Measurements from ENCODE around the gene IQSEC1.

The IQSEC1 gene

DNA sequence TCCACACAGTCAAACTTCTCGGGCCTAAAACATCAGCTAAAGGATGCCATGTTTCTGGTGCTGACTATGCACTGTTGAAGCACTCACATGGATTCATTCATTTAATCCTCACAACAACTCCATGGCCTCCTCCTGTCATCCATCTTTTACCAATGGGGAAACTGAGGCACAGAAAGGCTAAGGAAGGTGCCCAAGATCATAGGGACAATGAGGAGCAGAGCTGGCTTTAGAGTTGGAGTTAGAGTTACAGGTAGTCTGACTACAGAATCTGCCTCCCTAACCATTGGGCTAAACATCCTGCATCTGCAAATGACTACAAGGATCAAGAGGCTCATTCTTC lies 111.6 kb downstream of the IQSEC1 start:
- DNase-seq (ENCODE audit: low read depth), result no peak
- TF ChIP-seq, protein P1, sequence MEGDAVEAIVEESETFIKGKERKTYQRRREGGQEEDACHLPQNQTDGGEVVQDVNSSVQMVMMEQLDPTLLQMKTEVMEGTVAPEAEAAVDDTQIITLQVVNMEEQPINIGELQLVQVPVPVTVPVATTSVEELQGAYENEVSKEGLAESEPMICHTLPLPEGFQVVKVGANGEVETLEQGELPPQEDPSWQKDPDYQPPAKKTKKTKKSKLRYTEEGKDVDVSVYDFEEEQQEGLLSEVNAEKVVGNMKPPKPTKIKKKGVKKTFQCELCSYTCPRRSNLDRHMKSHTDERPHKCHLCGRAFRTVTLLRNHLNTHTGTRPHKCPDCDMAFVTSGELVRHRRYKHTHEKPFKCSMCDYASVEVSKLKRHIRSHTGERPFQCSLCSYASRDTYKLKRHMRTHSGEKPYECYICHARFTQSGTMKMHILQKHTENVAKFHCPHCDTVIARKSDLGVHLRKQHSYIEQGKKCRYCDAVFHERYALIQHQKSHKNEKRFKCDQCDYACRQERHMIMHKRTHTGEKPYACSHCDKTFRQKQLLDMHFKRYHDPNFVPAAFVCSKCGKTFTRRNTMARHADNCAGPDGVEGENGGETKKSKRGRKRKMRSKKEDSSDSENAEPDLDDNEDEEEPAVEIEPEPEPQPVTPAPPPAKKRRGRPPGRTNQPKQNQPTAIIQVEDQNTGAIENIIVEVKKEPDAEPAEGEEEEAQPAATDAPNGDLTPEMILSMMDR (IDR thresholded peaks at IDR 0.05; ENCODE audit: low read depth, low read length), result no peak
- no peak for TF ChIP-seq POLR2A (IDR thresholded peaks at IDR 0.05; ENCODE audit: extremely low read depth, insufficient read length)
- no peak for TF ChIP-seq MYC (IDR thresholded peaks at IDR 0.05; ENCODE audit: low read depth, low read length)
- TF ChIP-seq, protein P2, sequence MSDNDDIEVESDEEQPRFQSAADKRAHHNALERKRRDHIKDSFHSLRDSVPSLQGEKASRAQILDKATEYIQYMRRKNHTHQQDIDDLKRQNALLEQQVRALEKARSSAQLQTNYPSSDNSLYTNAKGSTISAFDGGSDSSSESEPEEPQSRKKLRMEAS (IDR thresholded peaks at IDR 0.05; ENCODE audit: low read depth, low read length), result no peak
- no peak overlapping the region for H3K4me3 ChIP-seq (ENCODE audit: low read depth, low read length)

DNA sequence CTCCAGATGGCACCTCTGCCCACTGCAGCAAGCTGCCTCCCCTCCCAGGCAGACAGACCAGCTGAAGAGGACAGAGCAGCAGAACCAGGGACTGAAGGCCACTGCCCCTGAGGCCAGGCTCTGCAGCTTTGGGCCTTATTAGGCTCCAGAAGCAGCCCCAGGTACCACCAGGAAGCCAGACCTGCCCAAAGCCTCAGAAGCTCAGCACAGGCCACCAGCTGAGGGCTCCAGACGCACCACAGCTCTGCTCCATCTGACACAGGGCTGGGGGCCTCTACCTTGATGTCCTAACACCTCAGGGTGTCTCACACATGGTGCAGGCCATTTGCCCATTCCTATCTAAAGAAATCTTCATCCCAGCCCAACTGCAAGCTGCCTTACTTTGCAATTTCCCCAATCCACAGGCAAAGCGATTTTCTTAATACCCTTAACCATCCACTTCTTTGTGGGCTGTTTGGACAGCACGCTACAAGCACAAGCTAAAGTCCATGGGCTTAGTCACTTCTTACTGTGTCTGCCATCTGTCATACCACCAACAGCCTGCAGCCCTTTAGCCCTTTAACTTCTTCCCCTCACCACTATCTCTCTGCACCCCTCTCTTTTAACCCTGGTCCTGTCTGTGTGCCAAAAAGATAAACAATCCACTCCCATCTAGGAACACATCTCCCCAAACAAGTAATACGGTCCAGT lies 112.1 kb downstream of the IQSEC1 start:
- no peak overlapping the region for H3K4me3 ChIP-seq (ENCODE audit: low read depth, low read length)
- DNase-seq (ENCODE audit: low read depth), result no peak
- TF ChIP-seq, protein P1 (IDR thresholded peaks at IDR 0.05; ENCODE audit: low read depth, low read length), result no peak
- TF ChIP-seq, protein P2 (IDR thresholded peaks at IDR 0.05; ENCODE audit: low read depth, low read length), result no peak
- TF ChIP-seq MYC (IDR thresholded peaks at IDR 0.05; ENCODE audit: low read depth, low read length) (no peak), POLR2A (IDR thresholded peaks at IDR 0.05; ENCODE audit: extremely low read depth, insufficient read length) (no peak)

DNA sequence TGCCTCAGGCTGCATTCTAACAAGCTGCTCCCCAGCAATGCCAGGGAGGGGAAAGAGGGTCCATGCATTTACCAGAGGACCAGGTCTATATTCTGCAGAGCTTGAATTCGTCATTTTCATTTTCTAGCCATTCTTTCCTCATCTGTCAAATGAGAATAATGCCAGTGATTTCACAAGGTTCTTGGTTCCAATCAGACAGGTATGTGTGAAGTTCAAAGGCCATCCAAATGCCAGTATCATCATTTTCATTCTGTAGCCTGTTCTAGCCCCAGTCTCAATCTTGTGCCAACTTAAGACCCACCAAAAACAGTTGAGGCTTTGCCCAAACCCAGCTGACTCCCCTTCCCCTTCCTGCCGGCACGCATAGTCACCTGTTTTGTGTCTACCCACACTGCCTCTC lies 112.7 kb downstream of the IQSEC1 start:
- no peak overlapping the region for H3K4me3 ChIP-seq (ENCODE audit: low read depth, low read length)
- DNase-seq (ENCODE audit: low read depth), result no peak
- TF ChIP-seq, protein P1 (IDR thresholded peaks at IDR 0.05; ENCODE audit: low read depth, low read length), result no peak
- TF ChIP-seq, protein P2 (IDR thresholded peaks at IDR 0.05; ENCODE audit: low read depth, low read length), result no peak
- TF ChIP-seq POLR2A (IDR thresholded peaks at IDR 0.05; ENCODE audit: extremely low read depth, insufficient read length) (no peak), MYC (IDR thresholded peaks at IDR 0.05; ENCODE audit: low read depth, low read length) (no peak)

DNA sequence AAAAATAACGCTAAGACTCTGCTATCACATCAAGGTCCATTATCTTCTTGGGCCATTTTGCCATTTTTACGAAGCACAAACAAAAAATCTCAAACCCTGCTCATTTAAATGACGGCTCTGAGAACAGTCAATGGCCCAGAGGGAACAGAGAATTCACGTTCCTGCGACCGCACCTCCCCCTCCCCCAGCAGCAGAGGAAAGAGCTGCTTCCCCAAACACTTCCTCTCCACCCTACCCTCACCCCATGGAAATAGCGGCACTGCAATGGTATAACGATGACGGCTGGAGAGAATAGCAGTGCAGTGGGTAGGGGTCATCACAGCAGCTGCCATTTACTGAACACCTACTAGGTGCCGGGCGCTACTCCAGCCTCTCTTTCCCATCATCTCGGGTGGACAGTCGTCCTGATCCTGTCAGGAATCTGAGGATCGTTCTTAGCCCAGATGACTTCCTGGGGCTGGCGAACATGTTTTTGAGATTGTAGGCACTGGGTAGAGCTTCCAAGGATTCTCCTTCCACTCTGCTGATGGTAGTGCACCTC lies 113.3 kb downstream of the IQSEC1 start:
- DNase-seq (ENCODE audit: low read depth), result peak; percentile 73
- TF ChIP-seq, protein P1 (IDR thresholded peaks at IDR 0.05; ENCODE audit: low read depth, low read length), result no peak
- TF ChIP-seq MYC (IDR thresholded peaks at IDR 0.05; ENCODE audit: low read depth, low read length) (no peak), POLR2A (IDR thresholded peaks at IDR 0.05; ENCODE audit: extremely low read depth, insufficient read length) (no peak)
- TF ChIP-seq, protein P2 (IDR thresholded peaks at IDR 0.05; ENCODE audit: low read depth, low read length), result no peak
- H3K4me3 ChIP-seq (ENCODE audit: low read depth, low read length), result no peak overlapping the region

DNA sequence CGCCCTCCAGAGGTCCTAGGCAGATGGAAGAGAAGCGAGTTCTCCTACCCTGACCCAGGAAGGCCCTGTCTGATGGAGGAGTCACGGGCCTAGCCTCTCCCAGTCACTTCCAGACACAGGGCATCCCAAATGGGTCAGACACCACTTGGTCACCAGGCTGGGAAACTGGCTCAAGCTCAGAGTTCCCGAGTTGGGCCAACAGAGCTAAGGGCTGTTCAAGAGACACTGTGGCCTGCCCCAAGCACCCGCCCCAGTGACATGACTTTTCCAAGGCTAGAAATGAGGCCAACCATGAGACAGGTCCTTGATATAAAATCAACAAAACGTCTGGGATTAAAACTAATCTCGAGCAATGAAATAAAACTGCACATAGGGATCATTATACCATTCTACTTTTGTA lies 113.8 kb downstream of the IQSEC1 start:
- DNase-seq (ENCODE audit: low read depth), result no peak
- no peak overlapping the region for H3K4me3 ChIP-seq (ENCODE audit: low read depth, low read length)
- TF ChIP-seq POLR2A (IDR thresholded peaks at IDR 0.05; ENCODE audit: extremely low read depth, insufficient read length) (no peak), MYC (IDR thresholded peaks at IDR 0.05; ENCODE audit: low read depth, low read length) (no peak)
- TF ChIP-seq, protein P1 (IDR thresholded peaks at IDR 0.05; ENCODE audit: low read depth, low read length), result no peak
- TF ChIP-seq, protein P2 (IDR thresholded peaks at IDR 0.05; ENCODE audit: low read depth, low read length), result no peak
